BE2C (cell line): Measurements from ENCODE around the gene PCDH9.

Experiments used
- DNase-seq: peaks from one replicate; pipeline ENCODE4 v3.0.0-alpha.2; 2020
- H3K27me3 ChIP-seq: fragments of 250-450 bp; sonication (Bioruptor Pico); 2 replicates; pipeline ENCODE4 v1.5.1; 2020; ENCODE audit warnings: mild to moderate bottlenecking
- H3K36me3 ChIP-seq: fragments of 250-450 bp; sonication (Bioruptor Pico); 2 replicates; pipeline ENCODE4 v1.5.1; 2020; ENCODE audit warnings: mild to moderate bottlenecking
- H3K4me1 ChIP-seq: fragments of 250-450 bp; sonication (Bioruptor Pico); 2 replicates; pipeline ENCODE4 v1.5.1; 2020
- H3K4me3 ChIP-seq: 2 replicates; pipeline ENCODE4 v1.5.1; 2011; ENCODE audit warnings: low read depth, low read length
- H3K9me3 ChIP-seq: fragments of 250-450 bp; sonication (Bioruptor Pico); 2 replicates; pipeline ENCODE4 v1.5.1; 2020
- CTCF ChIP-seq: IDR thresholded peaks from 2 replicates; pipeline ENCODE4 v1.5.1; 2012; ENCODE audit warnings: mild to moderate bottlenecking, low read depth, low read length

The PCDH9 gene

GRCh38 chr13:67145950-67146349 is 84.2 kb downstream of the PCDH9 start:
- no peaks in the 10 kb centered on the region for H3K27me3 ChIP-seq
- H3K4me1 ChIP-seq: peaks cover 19% of the 10 kb centered on the region; the same call in 1 of the 2 replicates
- H3K9me3 ChIP-seq: no peaks in the 10 kb centered on the region
- no peak for DNase-seq
- no peak for TF ChIP-seq CTCF
- H3K4me3 ChIP-seq: no peak overlapping the region
- H3K36me3 ChIP-seq: no peaks in the 10 kb centered on the region

- no peak for DNase-seq
- Histone ChIP-seq H3K36me3 (no peaks in the 10 kb centered on the region), H3K4me3 (no peak overlapping the region), H3K27me3 (no peaks in the 10 kb centered on the region), H3K4me1 (peaks cover 27% of the 10 kb centered on the region; the same call in 1 of the 2 replicates), H3K9me3 (no peaks in the 10 kb centered on the region; the same call in 1 of the 2 replicates)
- no peak for TF ChIP-seq CTCF
Observed at GRCh38 chr13:67143544-67144115, 86.5 kb downstream of the PCDH9 start.

- no peak for TF ChIP-seq CTCF
- no peaks in the 10 kb centered on the region for H3K27me3 ChIP-seq
- H3K4me3 ChIP-seq: no peak overlapping the region
- no peak for DNase-seq
- no peaks in the 10 kb centered on the region for H3K36me3 ChIP-seq
- no peaks in the 10 kb centered on the region; the same call in 1 of the 2 replicates for H3K9me3 ChIP-seq
- H3K4me1 ChIP-seq: peaks cover 38% of the 10 kb centered on the region
Observed at GRCh38 chr13:67140006-67140405, 90.1 kb downstream of the PCDH9 start.

GRCh38 chr13:67139551-67139950 is 90.6 kb downstream of the PCDH9 start:
- TF ChIP-seq CTCF: no peak
- no peaks in the 10 kb centered on the region for H3K36me3 ChIP-seq
- no peak overlapping the region for H3K4me3 ChIP-seq
- H3K9me3 ChIP-seq: no peaks in the 10 kb centered on the region; the same call in 1 of the 2 replicates
- H3K27me3 ChIP-seq: no peaks in the 10 kb centered on the region
- DNase-seq: no peak
- peaks cover 40% of the 10 kb centered on the region for H3K4me1 ChIP-seq

- H3K9me3 ChIP-seq: no peaks in the 10 kb centered on the region; the same call in 1 of the 2 replicates
- no peak overlapping the region for H3K4me3 ChIP-seq
- no peaks in the 10 kb centered on the region for H3K27me3 ChIP-seq
- no peak for DNase-seq
- H3K4me1 ChIP-seq: peaks cover 40% of the 10 kb centered on the region
- no peak for TF ChIP-seq CTCF
- no peaks in the 10 kb centered on the region for H3K36me3 ChIP-seq
Observed at GRCh38 chr13:67138970-67139369, 91.2 kb downstream of the PCDH9 start.

GRCh38 chr13:67137044-67137735 is 92.9 kb downstream of the PCDH9 start:
- Histone ChIP-seq H3K27me3 (no peaks in the 10 kb centered on the region), H3K9me3 (no peaks in the 10 kb centered on the region; the same call in 1 of the 2 replicates), H3K4me1 (peaks cover 40% of the 10 kb centered on the region), H3K36me3 (no peaks in the 10 kb centered on the region), H3K4me3 (no peak overlapping the region)
- no peak for DNase-seq
- TF ChIP-seq CTCF: no peak
